Stimulated activated CD4-positive, alpha-beta T cell treated with anti-CD3 and anti-CD28 coated beads, TNF-alpha, amount 100 ng/mL, for 1 hour (primary cell): Measurements from ENCODE around the gene RNF224.

Experiments
- DNase-seq, 3 donors: peaks; one replicate each; pipeline ENCODE4 v3.0.0-alpha.2; 2020; ENCODE audit warnings: low read depth in 3 of 3, low spot score in 1 of 3

Gene RNF224

GRCh38 chr9:137270929-137271695 is 43.8 kb downstream of the RNF224 start:
- DNase-seq = no peak

GRCh38 chr9:137271696-137272076 is 44.4 kb downstream of the RNF224 start:
- DNase-seq = no peak

- no peak for DNase-seq
Measured at GRCh38 chr9:137272241-137273094, 45.2 kb downstream of the RNF224 start.

- no peak for DNase-seq
Measured at GRCh38 chr9:137273095-137273490, 45.8 kb downstream of the RNF224 start.

- no peak for DNase-seq
Measured at GRCh38 chr9:137273611-137274320, 46.5 kb downstream of the RNF224 start.

- DNase-seq = no peak
Measured at GRCh38 chr9:137275203-137275587, 47.9 kb downstream of the RNF224 start.

GRCh38 chr9:137275588-137276472 is 48.5 kb downstream of the RNF224 start:
- no peak for DNase-seq

- DNase-seq = no peak
Measured at GRCh38 chr9:137276473-137277328, 49.4 kb downstream of the RNF224 start.

- DNase-seq = no peak
Measured at GRCh38 chr9:137277329-137278041, 50.2 kb downstream of the RNF224 start, which contains the start of gene TOR4A. TSS of gene TOR4A (plus strand) at chr9:137277726. CDS start at chr9:137278690, 964 bp downstream.

GRCh38 chr9:137278061-137278701 is 50.9 kb downstream of the RNF224 start:
- DNase-seq = no peak
